AG09309 (cell line): ENCODE data around the gene STXBP5L.

ENCODE experiments used
- DNase-seq: peaks from one replicate; pipeline ENCODE4 v3.0.0-alpha.2; 2010; ENCODE audit warnings: low read depth
- H3K4me3 ChIP-seq: 2 replicates; pipeline ENCODE4 v1.5.1; 2011; ENCODE audit warnings: mild to moderate bottlenecking, low read depth, low read length, moderate library complexity; ENCODE audit not compliant: control insufficient read depth
- TF ChIP-seq, protein P1 (sequence below): IDR thresholded peaks from 2 replicates; pipeline ENCODE4 v1.5.1; 2011; ENCODE audit warnings: mild to moderate bottlenecking, low read depth, low read length, inconsistent platforms; ENCODE audit not compliant: insufficient read depth, control insufficient read depth; ENCODE audit errors: missing control alignments

The STXBP5L gene

DNA sequence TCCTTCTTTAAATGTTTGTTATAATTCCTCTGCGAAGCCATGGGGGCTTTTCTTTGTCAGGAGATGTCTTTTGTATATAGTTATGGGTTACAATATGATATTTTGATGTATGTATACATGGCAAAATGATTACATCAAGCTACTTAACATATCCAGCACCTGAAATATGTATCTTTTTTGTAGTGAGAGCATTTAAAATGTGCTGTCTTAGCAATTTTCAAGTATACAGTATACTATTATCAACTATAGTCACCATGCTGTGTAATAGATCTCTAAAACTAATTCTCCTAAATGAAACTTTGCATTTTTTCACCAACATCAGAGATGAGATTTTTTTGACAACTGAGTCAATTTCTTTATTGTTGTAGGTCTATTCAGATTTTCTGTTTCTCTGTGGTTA, 77.2 kb downstream of the STXBP5L start:
- H3K4me3 ChIP-seq: no peak overlapping the region
- TF ChIP-seq, protein P1, sequence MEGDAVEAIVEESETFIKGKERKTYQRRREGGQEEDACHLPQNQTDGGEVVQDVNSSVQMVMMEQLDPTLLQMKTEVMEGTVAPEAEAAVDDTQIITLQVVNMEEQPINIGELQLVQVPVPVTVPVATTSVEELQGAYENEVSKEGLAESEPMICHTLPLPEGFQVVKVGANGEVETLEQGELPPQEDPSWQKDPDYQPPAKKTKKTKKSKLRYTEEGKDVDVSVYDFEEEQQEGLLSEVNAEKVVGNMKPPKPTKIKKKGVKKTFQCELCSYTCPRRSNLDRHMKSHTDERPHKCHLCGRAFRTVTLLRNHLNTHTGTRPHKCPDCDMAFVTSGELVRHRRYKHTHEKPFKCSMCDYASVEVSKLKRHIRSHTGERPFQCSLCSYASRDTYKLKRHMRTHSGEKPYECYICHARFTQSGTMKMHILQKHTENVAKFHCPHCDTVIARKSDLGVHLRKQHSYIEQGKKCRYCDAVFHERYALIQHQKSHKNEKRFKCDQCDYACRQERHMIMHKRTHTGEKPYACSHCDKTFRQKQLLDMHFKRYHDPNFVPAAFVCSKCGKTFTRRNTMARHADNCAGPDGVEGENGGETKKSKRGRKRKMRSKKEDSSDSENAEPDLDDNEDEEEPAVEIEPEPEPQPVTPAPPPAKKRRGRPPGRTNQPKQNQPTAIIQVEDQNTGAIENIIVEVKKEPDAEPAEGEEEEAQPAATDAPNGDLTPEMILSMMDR: no peak
- no peak for DNase-seq

DNA sequence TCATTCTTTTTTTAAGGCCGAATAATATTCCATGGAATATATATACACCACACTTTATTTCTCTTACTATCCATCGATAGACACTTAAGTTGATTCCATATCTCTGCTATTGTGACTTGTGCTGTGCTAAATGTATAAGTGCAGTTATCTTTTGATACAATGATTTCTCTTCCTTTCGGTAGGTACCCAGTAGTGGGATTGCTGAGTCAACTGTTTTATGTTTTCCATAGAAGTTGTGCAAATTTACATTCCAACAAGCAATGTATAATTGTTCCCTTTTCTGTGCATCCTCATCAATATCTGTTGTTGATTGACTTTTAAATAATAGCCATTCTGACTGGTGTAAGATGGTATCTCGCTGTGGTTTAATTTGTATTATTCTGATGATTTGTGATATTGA, 81.0 kb downstream of the STXBP5L start:
- TF ChIP-seq, protein P1: no peak
- no peak overlapping the region for H3K4me3 ChIP-seq
- DNase-seq: no peak

DNA sequence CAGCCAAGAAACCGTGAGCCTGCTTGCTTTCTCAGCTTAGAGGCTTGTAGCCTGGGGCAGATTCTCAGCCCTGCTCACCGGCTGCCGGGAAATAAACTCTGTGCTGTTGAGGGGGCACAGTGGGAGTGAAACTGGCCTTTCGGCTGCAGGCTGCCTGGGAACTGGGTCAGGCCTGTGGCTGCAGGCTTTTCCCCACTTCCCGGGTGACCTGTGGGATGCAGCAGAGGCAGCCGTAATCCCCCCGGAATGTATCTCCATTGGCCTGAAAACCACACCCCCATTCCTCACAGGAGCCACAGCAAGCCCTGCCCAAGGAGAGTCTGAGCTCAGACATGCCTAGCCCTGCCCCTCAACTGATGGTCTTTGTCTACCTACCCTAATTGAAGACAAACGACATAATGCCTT, 110.9 kb downstream of the STXBP5L start:
- DNase-seq: no peak

DNA sequence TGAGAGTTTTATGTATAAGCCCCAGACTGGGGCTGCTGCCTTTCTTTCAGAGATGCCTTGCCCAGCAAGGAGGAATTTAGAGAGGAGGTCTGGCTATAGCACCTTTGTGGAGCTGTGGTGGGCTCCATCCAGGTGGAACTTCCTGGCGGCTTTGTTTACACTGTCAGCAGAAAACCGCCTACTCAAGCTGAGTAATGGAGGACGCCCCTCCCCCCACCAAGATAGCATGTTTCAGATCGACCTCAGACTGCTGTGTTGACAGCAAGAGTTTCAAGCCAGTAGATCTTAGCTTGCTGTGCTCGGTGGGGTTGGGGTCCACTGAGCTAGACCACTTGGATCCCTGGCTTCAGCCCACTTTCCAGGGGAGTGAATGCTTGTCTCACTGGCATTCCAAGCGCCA, 155.6 kb downstream of the STXBP5L start:
- H3K4me3 ChIP-seq: no peak overlapping the region
- no peak for DNase-seq
- TF ChIP-seq, protein P1: no peak

More for the DNA sequence above, 110.9 kb downstream of the STXBP5L start:
- TF ChIP-seq, protein P1: no peak
- no peak overlapping the region for H3K4me3 ChIP-seq

DNA sequence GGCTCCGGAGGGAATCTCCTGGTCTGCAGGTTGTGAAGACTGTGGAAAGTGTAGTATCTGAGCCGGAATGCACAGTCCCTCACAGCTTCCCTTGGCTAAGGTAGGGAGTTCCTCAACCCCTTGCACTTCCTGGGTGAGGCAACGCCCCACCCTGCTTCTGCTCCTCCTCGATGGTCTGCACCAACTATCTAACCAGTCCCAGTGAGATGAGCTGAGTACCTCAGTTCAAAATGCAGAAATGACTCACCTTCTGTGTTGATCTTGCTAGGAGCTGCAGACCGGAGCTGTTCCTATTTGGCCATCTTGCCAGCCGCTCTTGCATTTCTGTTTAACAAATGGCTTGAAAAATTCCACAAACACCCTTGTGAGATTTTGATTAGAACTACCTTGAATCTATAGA, 156.1 kb downstream of the STXBP5L start:
- TF ChIP-seq, protein P1: no peak
- no peak overlapping the region for H3K4me3 ChIP-seq
- no peak for DNase-seq

DNA sequence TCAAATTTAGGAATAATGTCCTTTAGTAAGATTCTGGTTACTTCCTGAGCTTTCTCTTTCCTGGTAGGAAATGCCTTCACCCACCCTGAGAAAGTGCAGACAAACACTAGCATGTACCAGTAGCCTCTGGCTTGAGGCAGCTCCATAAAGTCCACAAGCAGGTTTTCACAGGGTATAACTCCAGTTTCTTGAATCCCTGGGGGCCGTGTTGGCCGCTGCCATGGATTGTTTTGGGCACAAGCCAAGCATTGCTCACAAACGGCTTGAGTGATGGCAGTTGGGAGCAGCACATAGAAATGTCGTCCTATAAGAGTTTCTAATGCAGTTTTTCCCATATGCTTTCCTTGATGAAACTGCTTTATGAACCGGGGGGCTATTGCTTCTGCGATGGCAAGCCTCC, 164.1 kb downstream of the STXBP5L start:
- no peak for DNase-seq
- TF ChIP-seq, protein P1: no peak
- no peak overlapping the region for H3K4me3 ChIP-seq

DNA sequence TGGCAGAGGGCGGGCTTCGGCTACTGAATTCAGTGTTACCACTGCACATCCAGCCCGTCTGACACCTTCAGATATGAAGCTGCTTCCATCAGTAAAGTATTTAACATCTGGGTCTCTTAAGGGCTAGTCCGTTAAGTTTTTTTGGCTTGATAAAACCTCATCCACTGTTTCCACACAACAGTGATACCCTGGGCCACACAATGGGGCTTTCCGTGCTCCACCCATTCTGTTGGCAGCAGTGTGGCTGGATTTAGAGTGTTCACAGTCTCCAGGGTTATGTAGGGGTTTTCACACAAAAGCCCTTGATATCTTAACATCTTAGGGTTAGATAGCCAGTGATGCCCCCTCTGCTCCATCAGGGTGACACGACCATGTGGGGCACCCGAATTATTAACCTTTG, 165.0 kb downstream of the STXBP5L start:
- no peak for DNase-seq
- TF ChIP-seq, protein P1: no peak
- H3K4me3 ChIP-seq: no peak overlapping the region
